DND-41 (cell line): Measurements from ENCODE around the gene KCNQ5.

Experiments
- CTCF ChIP-seq: IDR thresholded peaks from 2 replicates; pipeline ENCODE4 v1.5.1; 2012; ENCODE audit warnings: borderline replicate concordance, low read length, moderate library complexity, mild to moderate bottlenecking; ENCODE audit not compliant: poor library complexity, severe bottlenecking; ENCODE audit errors: extremely low read depth
- EZH2 ChIP-seq: IDR thresholded peaks from 3 replicates; pipeline ENCODE4 v1.6.1; 2012; ENCODE audit warnings: borderline replicate concordance, low read depth, mild to moderate bottlenecking, moderate library complexity, low read length, inconsistent platforms; ENCODE audit not compliant: severe bottlenecking

GRCh38 chr6:72810571-72811280 lies 188.9 kb downstream of the KCNQ5 start:
- no peak for TF ChIP-seq CTCF
- no peak for TF ChIP-seq EZH2
